CD4-positive, alpha-beta T cell treated with Interleukin-21 for 1 hour (primary cell): ENCODE data around the gene ARHGDIG.
A peak's percentile ranks its signal among the peaks of the same experiment; 100 is the strongest.
"Not testable (repeated sequence)": the region's sequence is repeated elsewhere in the genome, so short reads cannot be mapped to it uniquely, and the experiment has no call there.

Experiments used
- DNase-seq: peaks from one replicate; pipeline ENCODE4 v3.0.0-alpha.2; 2020

Gene ARHGDIG

DNA sequence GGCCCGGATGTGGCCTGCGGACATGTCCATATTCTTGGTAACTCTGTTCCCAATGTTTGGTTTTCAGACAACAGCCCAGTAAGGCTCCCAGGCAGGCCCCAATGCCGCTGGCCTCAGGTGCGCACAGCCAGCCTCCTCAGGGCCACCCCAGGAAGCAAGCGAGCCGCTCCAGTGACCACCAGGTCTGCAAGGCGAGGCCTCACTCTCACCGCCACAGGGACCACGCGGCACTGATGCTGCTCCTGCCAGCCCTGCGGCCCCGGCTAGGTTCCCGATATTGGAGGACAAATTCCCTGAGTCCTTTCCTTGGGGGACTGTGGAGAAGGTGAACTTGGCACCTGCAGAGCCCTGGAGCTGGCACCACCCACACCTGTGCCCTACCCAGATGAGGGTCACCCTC is 21.6 kb downstream of the ARHGDIG start:
- DNase-seq = no peak

GRCh38 chr16:303760-304505 is 23.5 kb downstream of the ARHGDIG start:
- DNase-seq = no peak

- DNase-seq = no peak
Measured at GRCh38 chr16:305916-306626, 25.7 kb downstream of the ARHGDIG start.

DNA sequence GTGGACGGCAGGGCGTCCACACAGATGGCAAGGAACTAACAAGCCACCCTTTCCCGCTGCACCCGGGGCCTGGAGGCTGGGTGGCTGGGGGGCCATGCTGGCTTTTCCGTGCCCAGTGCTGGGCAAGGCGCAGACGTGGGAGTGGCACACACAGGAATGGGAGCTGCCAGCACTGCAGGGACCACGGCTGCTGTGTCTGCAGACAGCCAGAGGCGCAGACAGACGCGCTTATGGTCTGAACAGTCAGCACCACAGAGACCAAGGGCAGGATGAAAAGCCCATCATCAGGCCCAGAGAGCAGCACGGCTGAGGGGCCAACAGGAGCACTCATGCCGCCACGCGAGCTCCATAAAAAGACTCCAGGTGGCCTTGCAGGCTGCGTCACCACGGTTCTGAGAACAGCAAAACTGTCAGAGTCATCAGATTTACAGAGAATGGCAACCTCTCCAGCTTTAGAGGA is 26.6 kb downstream of the ARHGDIG start:
- no peak for DNase-seq

DNA sequence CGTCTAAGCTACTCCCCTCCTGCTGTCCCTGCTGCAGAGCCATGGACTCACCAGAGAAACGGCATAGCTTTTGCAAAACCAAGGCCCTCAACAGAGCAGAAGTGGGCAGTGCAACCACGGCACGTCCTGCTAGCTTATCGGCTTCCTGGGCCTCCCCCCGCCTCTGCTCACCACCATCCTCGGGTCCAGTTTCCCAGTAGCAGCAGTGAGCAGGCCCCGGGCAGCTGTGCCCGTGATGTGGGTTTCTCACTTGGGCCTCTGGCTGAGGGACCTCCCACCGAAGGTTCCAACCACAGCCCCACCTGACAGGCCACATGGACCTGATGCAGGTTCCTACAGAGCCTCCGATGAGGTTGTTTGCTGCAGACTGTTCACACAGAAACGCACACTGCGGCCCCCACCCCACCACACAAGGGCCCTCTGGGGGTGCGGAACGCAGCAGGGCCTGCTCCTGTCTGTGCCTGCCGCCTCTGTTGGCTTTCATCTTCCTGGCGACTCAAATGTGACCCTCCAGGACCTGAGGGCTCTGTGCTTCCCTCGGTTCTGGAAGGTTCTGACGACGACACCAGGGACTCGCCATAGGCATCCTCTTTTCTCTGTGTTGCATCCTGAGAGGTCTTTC is 27.4 kb downstream of the ARHGDIG start:
- DNase-seq = no peak

DNA sequence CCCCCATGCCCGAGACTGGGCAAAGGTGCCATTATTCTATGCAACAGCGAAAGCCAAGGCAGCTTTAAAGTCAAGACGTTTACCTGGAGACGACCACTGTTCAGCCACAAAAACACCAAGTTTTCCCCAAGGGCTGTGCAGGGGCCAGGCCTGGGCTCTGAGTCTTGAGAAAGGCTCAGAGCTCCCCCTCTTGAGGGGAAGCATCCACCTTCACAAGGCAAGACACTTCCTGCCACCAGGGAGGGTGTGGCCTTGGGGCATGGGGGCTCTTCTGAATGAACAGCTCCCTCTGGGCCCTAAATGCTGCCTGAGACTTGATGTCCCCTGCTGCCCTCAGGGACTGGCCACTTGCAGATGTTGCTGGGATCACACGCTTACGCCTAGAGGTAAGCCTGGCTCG is 29.1 kb downstream of the ARHGDIG start:
- DNase-seq = no peak

- DNase-seq = no peak
Measured at GRCh38 chr16:311725-312124, 31.3 kb downstream of the ARHGDIG start.

DNA sequence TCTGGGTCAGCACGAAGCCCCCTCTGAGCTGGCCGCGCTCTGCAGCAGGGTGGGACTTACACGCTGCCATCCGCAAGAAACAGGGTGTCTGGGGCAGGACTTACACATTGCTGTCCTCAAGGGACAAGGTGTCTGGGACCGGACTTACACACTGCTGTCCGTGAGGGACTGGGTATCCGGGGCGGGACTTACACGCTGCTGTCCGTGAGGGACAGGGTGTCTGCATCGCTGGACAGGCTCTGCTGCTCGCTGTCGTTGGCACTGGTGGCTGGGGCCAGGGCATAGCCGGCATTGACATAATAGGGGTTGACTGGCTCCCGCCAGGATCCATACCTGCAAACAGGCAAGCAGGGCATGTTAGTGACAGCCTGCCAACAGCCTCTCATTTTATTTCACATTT is 34.0 kb downstream of the ARHGDIG start:
- no peak for DNase-seq

DNA sequence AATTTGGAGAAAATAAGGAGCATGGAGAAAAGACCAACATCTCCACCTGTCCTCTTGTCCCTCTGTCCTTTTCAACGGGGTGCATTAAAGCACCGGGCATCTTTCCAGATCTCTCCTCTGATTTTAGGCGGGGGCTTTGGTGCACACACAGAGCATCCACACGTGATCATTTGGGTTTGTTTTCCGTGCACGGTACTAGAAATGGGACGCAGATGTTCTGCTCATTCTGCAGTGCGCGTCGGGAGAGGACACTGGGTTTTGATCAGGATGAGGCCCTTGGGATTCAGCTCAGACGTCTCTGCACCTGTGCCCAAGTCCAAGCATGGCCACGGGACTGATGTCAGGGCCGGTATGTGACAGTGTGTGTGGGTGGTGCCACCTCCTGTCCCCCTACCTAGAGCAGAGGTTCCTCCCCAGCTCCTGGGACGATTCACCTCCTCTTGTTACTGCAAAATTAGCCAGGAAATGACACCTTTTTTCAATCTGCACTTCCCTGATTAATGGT is 34.5 kb downstream of the ARHGDIG start:
- DNase-seq = no peak

DNA sequence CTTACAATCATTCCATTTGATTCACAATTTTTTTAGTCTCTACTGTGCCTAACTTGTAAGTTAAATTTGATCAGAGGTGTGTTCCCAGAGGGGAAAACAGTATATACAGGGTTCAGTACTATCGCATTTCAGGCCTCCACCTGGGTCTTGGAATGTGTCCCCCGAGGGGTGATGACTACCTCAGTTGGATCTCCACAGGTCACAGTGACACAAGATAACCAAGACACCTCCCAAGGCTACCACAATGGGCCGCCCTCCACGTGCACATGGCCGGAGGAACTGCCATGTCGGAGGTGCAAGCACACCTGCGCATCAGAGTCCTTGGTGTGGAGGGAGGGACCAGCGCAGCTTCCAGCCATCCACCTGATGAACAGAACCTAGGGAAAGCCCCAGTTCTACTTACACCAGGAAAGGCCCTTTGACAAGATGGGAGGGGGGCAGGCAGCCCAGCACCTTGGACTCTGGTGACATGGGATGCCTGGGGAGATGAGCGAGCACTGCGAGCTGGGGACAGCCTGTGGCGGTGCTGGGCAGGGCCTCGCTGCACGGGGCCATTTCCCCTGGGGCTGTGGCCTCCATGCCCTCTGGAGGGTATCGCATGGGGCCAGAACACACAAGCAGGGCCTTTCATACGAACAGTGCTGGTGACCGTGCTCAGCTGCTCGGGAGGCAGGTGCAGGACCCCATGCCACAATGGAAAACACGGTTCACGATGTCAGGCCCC is 36.5 kb downstream of the ARHGDIG start:
- no peak for DNase-seq

GRCh38 chr16:317583-317982 is 37.2 kb downstream of the ARHGDIG start:
- no peak for DNase-seq

- DNase-seq = no peak
Measured at GRCh38 chr16:318628-319027, 38.2 kb downstream of the ARHGDIG start.

DNA sequence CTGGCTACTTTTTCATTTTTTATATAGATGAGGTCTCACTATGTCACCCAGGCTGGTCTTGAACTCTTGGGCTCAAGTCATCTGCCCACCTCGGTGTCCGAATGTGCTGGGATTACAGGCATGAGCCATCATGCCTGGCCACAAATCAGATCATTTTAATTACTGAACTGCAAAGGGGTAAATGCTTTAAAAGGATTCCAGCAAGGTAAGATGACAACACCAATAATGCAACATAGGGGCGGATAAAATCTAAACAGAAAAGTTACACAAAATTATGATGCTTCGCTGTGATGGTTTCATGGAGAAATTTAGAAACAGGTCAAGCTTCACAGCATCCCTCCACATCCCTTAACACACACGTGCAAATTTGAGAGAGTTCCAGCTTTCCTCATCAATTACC is 39.8 kb downstream of the ARHGDIG start:
- DNase-seq = no peak

DNA sequence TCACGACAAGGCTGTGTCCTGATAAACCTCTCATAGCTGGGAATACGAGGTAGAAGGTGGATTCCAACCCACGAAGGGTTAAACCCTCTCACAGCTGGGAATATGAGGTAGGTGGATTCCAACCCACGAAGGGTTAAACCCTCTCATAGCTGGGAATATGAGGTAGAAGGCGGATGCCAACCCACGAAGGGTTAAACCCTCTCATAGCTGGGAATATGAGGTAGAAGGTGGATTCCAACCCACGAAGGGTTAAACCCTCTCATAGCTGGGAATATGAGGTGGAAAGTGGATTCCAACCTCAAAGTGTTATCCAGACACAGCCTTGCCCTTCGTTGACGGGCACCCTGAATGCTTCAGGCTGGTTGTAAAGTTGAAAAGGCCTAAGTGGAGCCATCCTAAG is 41.1 kb downstream of the ARHGDIG start:
- no peak for DNase-seq

- DNase-seq = no peak
Measured at GRCh38 chr16:322476-323143, 42.2 kb downstream of the ARHGDIG start.

DNA sequence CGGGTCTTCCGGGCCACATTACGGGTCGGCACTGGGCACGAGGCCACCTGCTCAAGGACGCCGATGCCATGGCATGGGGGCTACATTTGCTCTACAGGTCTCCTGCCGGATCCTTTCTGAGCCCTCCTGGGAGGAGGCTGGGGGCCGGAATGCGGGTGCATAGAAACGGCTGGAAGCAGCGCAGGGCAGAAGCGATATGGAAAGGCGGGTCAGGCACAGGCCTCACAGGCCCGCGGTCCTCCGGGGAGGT is 43.7 kb downstream of the ARHGDIG start:
- no peak for DNase-seq

DNA sequence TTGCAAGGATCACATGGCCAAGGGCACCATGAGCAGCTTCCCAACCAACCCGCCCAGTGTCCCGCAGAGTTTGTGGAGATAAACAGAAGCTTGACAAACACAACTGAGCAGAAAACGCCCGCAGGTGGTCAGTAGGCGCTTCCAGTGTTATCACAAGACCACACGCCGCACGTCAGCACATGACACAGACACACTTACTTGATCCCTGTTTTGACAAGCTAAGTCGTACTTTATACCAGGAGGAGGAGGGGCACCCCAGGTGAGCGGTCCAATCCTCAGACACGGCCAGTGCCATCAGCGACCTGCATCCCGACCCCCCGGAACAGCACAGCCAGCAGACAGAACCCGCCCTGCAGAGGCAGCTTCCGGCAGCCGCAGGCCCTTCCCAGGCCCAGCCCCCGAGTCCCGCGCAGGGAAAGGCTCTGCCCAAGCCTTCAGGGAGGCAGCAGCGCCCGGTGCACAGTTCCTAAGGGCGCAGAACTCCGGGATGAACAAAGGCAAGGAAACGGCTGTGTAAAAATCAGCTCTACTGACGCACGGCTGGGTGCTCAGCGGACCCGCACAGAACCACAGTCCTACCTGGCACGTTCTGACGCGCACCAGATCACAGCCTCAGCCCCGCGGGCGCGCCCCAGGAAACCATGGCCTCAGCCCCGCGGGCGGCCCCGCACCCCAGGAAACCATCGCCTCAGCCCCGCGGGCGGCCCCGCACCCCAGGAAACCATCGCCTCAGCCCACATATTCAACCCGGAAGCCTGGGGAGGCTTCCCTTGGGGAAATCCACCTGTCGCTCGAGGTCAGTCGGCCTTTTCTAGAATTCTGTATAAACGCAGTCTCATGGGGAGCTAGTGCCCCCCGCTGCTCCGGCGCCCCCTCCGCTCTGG is 44.3 kb downstream of the ARHGDIG start:
- peak; percentile 82 for DNase-seq

- no peak for DNase-seq
Measured at GRCh38 chr16:325375-326145, 45.2 kb downstream of the ARHGDIG start.

DNA sequence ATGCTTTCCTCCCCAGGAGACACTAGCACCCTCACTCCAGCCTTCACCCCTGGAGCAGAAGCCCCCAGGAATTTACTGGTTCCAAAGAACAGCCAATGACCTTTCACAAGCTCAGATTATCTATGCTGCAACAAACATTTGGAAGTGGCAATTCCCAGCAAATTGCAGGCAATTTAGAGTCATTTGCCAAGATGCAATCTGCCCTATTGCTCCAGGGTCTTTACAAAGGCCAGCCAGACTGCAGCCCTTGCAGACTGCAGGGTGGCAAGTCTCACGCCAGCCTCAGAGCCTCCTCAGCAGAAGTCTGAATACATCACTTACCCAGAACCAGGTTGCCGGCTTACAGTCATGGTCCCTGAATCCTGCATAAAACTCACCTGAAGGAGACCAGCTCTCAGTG is 50.4 kb downstream of the ARHGDIG start:
- DNase-seq = no peak

DNA sequence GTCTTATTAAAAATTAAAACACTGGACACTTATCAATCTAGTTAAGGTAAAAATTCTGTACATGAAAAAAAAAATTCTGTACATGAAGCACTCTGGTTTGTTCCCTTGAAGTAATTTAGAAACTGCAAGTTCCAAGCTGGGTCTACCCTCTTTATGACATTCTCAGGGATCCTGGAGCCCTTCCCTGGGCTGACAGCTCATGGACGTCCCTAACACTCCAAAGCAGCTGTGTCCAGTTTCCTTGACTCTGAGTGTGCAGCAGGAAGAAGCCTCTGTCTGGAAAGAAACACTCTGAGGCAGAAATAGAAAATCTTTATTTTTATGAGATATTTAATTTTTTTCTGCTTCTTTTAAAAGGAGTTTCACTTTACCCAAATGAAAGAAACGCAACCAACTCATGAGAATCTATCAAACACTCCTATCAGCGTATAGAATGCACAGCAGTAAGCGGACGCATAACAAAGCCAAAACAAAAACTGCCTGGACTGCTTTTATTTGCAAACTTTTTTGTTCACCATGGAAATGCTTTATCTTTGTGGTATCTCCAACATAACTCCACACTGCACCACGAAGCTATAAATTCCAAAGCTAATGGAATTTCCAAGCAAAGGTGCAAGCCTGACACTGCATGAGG is 50.9 kb downstream of the ARHGDIG start:
- DNase-seq = not testable (repeated sequence)
